Erythroblast (primary cell): ENCODE measurements around the gene TSPAN9.

Source experiments
- GATA1 ChIP-seq: IDR thresholded peaks from 2 replicates; pipeline ENCODE4 v1.6.1; 2011; ENCODE audit warnings: low read depth, mild to moderate bottlenecking, control low read depth, low read length, moderate library complexity
- POLR2A ChIP-seq: IDR thresholded peaks from 2 replicates; pipeline ENCODE4 v1.6.1; 2011; ENCODE audit warnings: mild to moderate bottlenecking, low read length

DNA sequence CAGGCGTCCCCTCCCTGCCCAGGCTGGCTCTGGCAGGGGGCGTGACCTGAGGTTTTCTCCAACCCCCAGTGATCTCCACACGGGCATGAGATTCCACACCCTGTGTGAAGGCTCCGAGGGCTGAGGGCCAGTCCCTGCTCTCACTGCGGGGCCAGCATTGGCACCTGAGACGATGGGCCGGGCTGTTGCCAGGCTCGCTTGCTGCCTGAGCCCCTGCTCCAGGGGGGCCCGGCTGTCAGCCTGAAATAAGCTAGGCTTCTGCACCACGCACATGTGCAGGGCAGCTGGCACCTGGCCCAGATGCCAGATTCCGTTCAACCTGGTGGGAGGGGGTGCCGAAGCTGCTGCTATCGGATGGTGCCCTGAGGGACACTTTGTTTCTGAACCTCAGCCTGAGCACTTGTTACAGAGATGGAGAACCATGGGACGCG lies 217.3 kb downstream of the TSPAN9 start:
- TF ChIP-seq POLR2A, result no peak
- no peak for TF ChIP-seq GATA1
